ENCODE data around the gene MEDAG.

DNA sequence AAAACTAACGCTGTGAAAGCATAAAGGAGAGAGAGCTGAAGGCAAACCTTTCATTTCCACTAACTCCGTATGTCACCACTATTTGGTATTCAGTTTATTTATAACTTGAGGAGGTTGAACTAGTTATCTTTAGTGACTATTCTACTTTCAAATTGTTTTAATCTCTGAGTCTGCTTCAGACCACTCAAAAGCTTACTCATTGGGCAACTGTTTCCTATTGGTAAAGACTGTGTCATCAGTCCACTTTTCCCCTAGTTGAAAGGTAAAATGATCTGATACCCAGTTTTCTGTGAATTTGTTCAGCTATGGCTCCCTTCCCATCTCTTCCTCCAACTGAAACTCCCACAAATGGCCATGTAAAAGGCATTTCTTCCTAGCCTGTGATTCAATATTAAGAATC is 65.5 kb downstream of the MEDAG start:
- TF ChIP-seq, protein P1, sequence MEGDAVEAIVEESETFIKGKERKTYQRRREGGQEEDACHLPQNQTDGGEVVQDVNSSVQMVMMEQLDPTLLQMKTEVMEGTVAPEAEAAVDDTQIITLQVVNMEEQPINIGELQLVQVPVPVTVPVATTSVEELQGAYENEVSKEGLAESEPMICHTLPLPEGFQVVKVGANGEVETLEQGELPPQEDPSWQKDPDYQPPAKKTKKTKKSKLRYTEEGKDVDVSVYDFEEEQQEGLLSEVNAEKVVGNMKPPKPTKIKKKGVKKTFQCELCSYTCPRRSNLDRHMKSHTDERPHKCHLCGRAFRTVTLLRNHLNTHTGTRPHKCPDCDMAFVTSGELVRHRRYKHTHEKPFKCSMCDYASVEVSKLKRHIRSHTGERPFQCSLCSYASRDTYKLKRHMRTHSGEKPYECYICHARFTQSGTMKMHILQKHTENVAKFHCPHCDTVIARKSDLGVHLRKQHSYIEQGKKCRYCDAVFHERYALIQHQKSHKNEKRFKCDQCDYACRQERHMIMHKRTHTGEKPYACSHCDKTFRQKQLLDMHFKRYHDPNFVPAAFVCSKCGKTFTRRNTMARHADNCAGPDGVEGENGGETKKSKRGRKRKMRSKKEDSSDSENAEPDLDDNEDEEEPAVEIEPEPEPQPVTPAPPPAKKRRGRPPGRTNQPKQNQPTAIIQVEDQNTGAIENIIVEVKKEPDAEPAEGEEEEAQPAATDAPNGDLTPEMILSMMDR (IDR thresholded peaks at IDR 0.05), result no peak
- TF ChIP-seq POLR2A (IDR thresholded peaks at IDR 0.05; ENCODE audit: low read depth) (no peak), POLR2AphosphoS5 (IDR thresholded peaks at IDR 0.05) (no peak)
